ENCODE measurements around the gene JUNB.
A peak's percentile ranks its signal among the peaks of the same experiment; 100 is the strongest.

Gene JUNB

DNA sequence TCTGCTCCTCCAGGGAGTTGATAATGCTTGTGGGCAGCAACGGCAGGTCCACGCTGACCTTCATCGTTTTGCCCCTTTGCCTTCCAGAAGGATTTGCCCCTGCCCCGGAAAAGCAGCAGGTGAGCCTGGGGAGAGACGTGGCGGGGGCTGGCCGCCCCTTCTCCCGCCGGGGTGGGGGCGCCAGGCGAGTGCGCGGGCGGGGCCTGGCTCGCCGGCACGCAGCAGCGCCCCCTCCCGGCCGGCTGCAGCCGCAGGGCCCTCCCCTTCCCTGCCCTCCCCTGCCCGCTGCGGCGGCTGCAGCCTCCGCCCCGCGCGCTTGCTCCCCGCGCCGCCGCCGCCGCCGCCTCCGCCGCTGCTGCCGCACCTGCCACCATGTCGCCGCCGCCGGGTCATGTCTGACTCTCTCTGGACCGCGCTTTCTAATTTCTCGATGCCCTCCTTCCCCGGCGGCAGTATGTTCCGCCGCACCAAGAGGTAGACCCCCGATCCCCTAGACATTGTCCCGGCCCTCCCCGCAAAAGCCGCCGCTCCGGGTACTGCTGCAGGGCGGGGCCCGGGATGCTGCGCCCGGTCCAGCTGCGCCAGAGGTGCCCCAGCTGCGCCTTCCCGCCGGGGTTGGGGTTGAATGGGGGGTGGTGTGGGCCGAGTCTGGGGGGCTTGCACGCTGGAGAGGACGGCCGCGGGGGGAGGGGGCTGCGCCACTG, 47.0 kb downstream of the JUNB start, which contains the start of gene MAST1:
Gene MAST1 (plus strand): TSS at position 334 of the 704 bp plus-strand sequence. CDS start 58 bp downstream, at position 392.
- TF ChIP-seq CTCF (IDR thresholded peaks at IDR 0.05; ENCODE audit: control extremely low read depth, extremely low read depth, low read depth, missing control alignments) = peak; percentile 81
- CTCF ChIA-PET = interaction anchor here (0.6 to 1.3 kb wide), 6 partner anchors 8 to 81 kb away, joined by 3 to 7 read pairs (median 4); no protein-coding TSS in a partner anchor
- POLR2A ChIA-PET = no interaction called here
- DNase-seq (ENCODE audit: extremely low spot score) = peak; percentile 86

- ChIA-PET CTCF (interaction anchor here (0.6 to 1.3 kb wide), 6 partner anchors 9 to 81 kb away, joined by 3 to 7 read pairs (median 4); no protein-coding TSS in a partner anchor), POLR2A (no interaction called here)
- DNase-seq (ENCODE audit: extremely low spot score) = no peak
- no peak for TF ChIP-seq CTCF (IDR thresholded peaks at IDR 0.05; ENCODE audit: control extremely low read depth, extremely low read depth, low read depth, missing control alignments)
Observed at GRCh38 chr19:12838886-12839756, 47.8 kb downstream of the JUNB start.

GRCh38 chr19:12840091-12841079, 49.1 kb downstream of the JUNB start:
- no peak for TF ChIP-seq CTCF (IDR thresholded peaks at IDR 0.05; ENCODE audit: control extremely low read depth, extremely low read depth, low read depth, missing control alignments)
- ChIA-PET POLR2A (interaction anchor here (0.6 kb wide), 1 partner anchor 703 kb away, joined by 3 read pairs; no protein-coding TSS in a partner anchor), CTCF (interaction anchor here (1.9 kb wide), 1 partner anchor 80 kb away, joined by 4 read pairs; no protein-coding TSS in a partner anchor)
- peak; percentile 69 for DNase-seq (ENCODE audit: extremely low spot score)

DNA sequence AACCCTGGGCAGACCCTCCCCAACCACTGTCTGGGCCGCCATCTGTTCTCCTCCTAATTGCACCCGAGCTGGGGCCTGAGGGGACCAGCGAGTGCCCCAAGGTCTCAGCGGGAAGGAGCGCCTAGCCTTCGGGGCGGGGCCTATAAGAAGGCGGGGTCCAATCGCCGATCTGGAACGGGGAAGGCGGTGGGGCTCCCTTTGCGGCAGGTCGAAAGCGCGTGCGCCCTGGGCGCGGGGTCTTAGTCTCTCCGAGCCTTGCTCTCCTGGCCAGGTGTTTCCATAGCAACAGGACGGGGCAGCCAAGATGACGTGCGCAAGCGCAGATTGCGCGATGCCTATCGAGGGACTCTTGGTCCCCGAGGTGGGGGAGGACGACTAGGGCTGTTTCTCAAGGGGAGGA, 49.8 kb downstream of the JUNB start:
- POLR2A ChIA-PET = interaction anchor here (0.6 kb wide), 1 partner anchor 704 kb away, joined by 3 read pairs; no protein-coding TSS in a partner anchor
- no peak for DNase-seq (ENCODE audit: extremely low spot score)
- TF ChIP-seq CTCF (IDR thresholded peaks at IDR 0.05; ENCODE audit: control extremely low read depth, extremely low read depth, low read depth, missing control alignments) = no peak
- CTCF ChIA-PET = interaction anchor here (1.9 kb wide), 1 partner anchor 81 kb away, joined by 4 read pairs; no protein-coding TSS in a partner anchor

- CTCF ChIA-PET = interaction anchor here (1.9 to 11.3 kb wide), 2 partner anchors 82 kb away, joined by 4 to 369 read pairs; no protein-coding TSS in a partner anchor
- POLR2A ChIA-PET = no interaction called here
- no peak for DNase-seq (ENCODE audit: extremely low spot score)
- no peak for TF ChIP-seq CTCF (IDR thresholded peaks at IDR 0.05; ENCODE audit: control extremely low read depth, extremely low read depth, low read depth, missing control alignments)
Observed at GRCh38 chr19:12842511-12842910, 51.2 kb downstream of the JUNB start.
